IMR-90 (cell line): ENCODE data around the gene P3R3URF. TPM values are rescaled to one million over a fixed set of nuclear protein-coding genes. Genes with fewer than 3 reads are reported as not detected.

Source experiments
- ATAC-seq: fragments of 200-7000 bp; cut with Tn5 transposase; 2 replicates; pipeline ENCODE4 v1.9.1; 2020; ENCODE audit warnings: low read depth, mild to moderate bottlenecking, moderate library complexity
- BruUV-seq: library from RNA; stranded (reverse); fragments of 400-500 nt; replicated peaks from 2 replicates; lab custom pipeline; 2021; lab: Mats Ljungman, UMichigan
- CTCF ChIA-PET: fragments of 300-600 bp; formaldehyde crosslinking; extraction: SDS; loops from one replicate; lab custom pipeline; 2021; ENCODE audit warnings: antibody characterized with exemption; lab: Yijun Ruan, JAX
- POLR2A ChIA-PET: fragments of 300-600 bp; sonication (Branson Sonifier 250); formaldehyde crosslinking; loops from one replicate; lab custom pipeline; 2022; ENCODE audit warnings: antibody characterized with exemption; ENCODE audit not compliant: unreplicated experiment; lab: Charles Lee
- DNase-seq: peaks from one replicate; pipeline ENCODE4 v3.0.0; 2013
- H2AFZ ChIP-seq: replicated peaks from 2 replicates; pipeline ENCODE3; 2013; ENCODE audit warnings: low read length, mild to moderate bottlenecking; ENCODE audit not compliant: poor library complexity
- H2AK5ac ChIP-seq: 2 replicates; pipeline ENCODE4 v1.6.1; 2013; ENCODE audit warnings: low read depth, low read length, inconsistent platforms
- H2AK9ac ChIP-seq: replicated peaks from 2 replicates; pipeline ENCODE3; 2013; ENCODE audit warnings: mild to moderate bottlenecking, low read depth, low read length, moderate library complexity; ENCODE audit not compliant: poor library complexity
- H2BK120ac ChIP-seq: 2 replicates; pipeline ENCODE4 v1.6.1; 2013; ENCODE audit warnings: low read depth, low read length, inconsistent platforms
- H2BK15ac ChIP-seq: 3 replicates; pipeline ENCODE4 v1.6.1; 2013; ENCODE audit warnings: low read depth, low read length, inconsistent platforms
- H2BK20ac ChIP-seq: 2 replicates; pipeline ENCODE4 v1.6.1; 2013; ENCODE audit warnings: low read depth, mild to moderate bottlenecking, inconsistent platforms, low read length, moderate library complexity
- H2BK5ac ChIP-seq: 2 replicates; pipeline ENCODE4 v1.6.1; 2013; ENCODE audit warnings: mild to moderate bottlenecking, low read depth, low read length, inconsistent platforms; ENCODE audit not compliant: poor library complexity, severe bottlenecking
- H3K14ac ChIP-seq: replicated peaks from 2 replicates; pipeline ENCODE4 v1.6.1; 2013; ENCODE audit warnings: low read depth, low read length, inconsistent platforms
- H3K18ac ChIP-seq: 2 replicates; pipeline ENCODE4 v1.6.1; 2013; ENCODE audit warnings: low read depth, low read length, control low read depth
- H3K23ac ChIP-seq: 2 replicates; pipeline ENCODE4 v1.6.1; 2013; ENCODE audit warnings: low read depth, low read length, inconsistent platforms
- H3K27ac ChIP-seq: 2 replicates; pipeline ENCODE4 v1.5.1; 2013; ENCODE audit warnings: mild to moderate bottlenecking, control low read depth, low read length; ENCODE audit not compliant: insufficient read depth
- H3K27me3 ChIP-seq: 2 replicates; pipeline ENCODE4 v1.6.1; 2013; ENCODE audit warnings: low read length; ENCODE audit not compliant: control insufficient read depth, insufficient read depth
- H3K36me3 ChIP-seq: 2 replicates; pipeline ENCODE4 v1.6.1; 2013; ENCODE audit warnings: low read length, mixed read lengths; ENCODE audit not compliant: control insufficient read depth, insufficient read depth
- H3K4ac ChIP-seq: 2 replicates; pipeline ENCODE4 v1.6.1; 2013; ENCODE audit warnings: low read depth, low read length, inconsistent platforms
- H3K4me1 ChIP-seq: 2 replicates; pipeline ENCODE4 v1.6.1; 2013; ENCODE audit warnings: low read length, mixed read lengths; ENCODE audit not compliant: control insufficient read depth, insufficient read depth
- H3K4me2 ChIP-seq: 2 replicates; pipeline ENCODE4 v1.6.1; 2013; ENCODE audit warnings: low read depth, mild to moderate bottlenecking, control low read depth, low read length, moderate library complexity
- H3K4me3 ChIP-seq: 2 replicates; pipeline ENCODE4 v1.5.1; 2013; ENCODE audit warnings: low read depth, mild to moderate bottlenecking, control low read depth, low read length, moderate library complexity; ENCODE audit not compliant: insufficient read depth
- H3K56ac ChIP-seq: 2 replicates; pipeline ENCODE4 v1.6.1; 2013; ENCODE audit warnings: low read length, inconsistent platforms; ENCODE audit not compliant: insufficient read depth; ENCODE audit errors: extremely low read depth
- H3K79me1 ChIP-seq, 2 experiments: 2 replicates each; pipeline ENCODE4 v1.6.1; 2013; ENCODE audit warnings: low read length in 2 of 2, inconsistent platforms in 1 of 2, low read depth in 1 of 2
- H3K9ac ChIP-seq: 2 replicates; pipeline ENCODE4 v1.6.1; 2013; ENCODE audit warnings: low read depth, low read length, control low read depth
- H3K9me1 ChIP-seq: 2 replicates; pipeline ENCODE4 v1.6.1; 2013; ENCODE audit warnings: low read length, inconsistent platforms; ENCODE audit not compliant: insufficient read depth
- H3K9me3 ChIP-seq: 2 replicates; pipeline ENCODE4 v1.6.1; 2013; ENCODE audit warnings: low read length; ENCODE audit not compliant: control insufficient read depth, insufficient read depth
- H4K20me1 ChIP-seq: 2 replicates; pipeline ENCODE4 v1.6.1; 2013; ENCODE audit warnings: low read length, inconsistent platforms; ENCODE audit not compliant: insufficient read depth
- H4K5ac ChIP-seq: 2 replicates; pipeline ENCODE4 v1.6.1; 2013; ENCODE audit warnings: mild to moderate bottlenecking, low read depth, low read length, control low read depth
- H4K8ac ChIP-seq, 2 experiments: 2 replicates each; pipeline ENCODE4 v1.6.1; 2013; ENCODE audit warnings: low read depth in 2 of 2, low read length in 2 of 2, control low read depth in 1 of 2, inconsistent platforms in 1 of 2
- H4K91ac ChIP-seq: 2 replicates; pipeline ENCODE4 v1.6.1; 2013; ENCODE audit warnings: low read depth, low read length, inconsistent platforms; ENCODE audit not compliant: insufficient read depth
- MXI1 ChIP-seq: IDR thresholded peaks from 2 replicates; pipeline ENCODE4 v1.6.1; 2012; ENCODE audit warnings: low read depth, mild to moderate bottlenecking, low read length, moderate library complexity, borderline replicate concordance
- RCOR1 ChIP-seq: IDR thresholded peaks from 2 replicates; pipeline ENCODE4 v1.6.1; 2012; ENCODE audit warnings: mild to moderate bottlenecking, low read length, improper control_type of control experiment; ENCODE audit not compliant: insufficient replicate concordance
- WGBS, 2 experiments: methylation state at CpG; one replicate each; pipeline versions ENCODE4 v1.1.5 to v1.1.7; 2013; ENCODE audit warnings: missing lambda C conversion rate in 2 of 2; ENCODE audit not compliant: insufficient read length in 1 of 2; ENCODE audit errors: extremely low coverage in 2 of 2; 5-methylcytosine and 5-hydroxymethylcytosine counted together
- dilution Hi-C: fragments of 300-500 bp; cut with HindIII; formaldehyde crosslinking; loops from one replicate; pipeline ENCODE4 v1.14.3; 2018; ENCODE audit warnings: low sequenced_read_pairs; ENCODE audit not compliant: unreplicated experiment
- in situ Hi-C: fragments of 300-500 bp; cut with MboI; formaldehyde crosslinking; loops from 3 replicates; pipeline ENCODE4 v1.14.3; 2019; ENCODE audit warnings: low sequenced_read_pairs, inconsistent platforms, mixed read lengths
- intact Hi-C: fragments of 100-400 bp; cut with micrococcal nuclease; formaldehyde crosslinking; loops from 2 replicates; pipeline ENCODE4 v1.10.0; 2022
- polyA plus RNA-seq, 3 experiments: library from polyadenylated mRNA; depleted of rRNA; stranded (reverse); fragments of >200 nt; gene quantifications; 2 replicates each; pipeline ENCODE4 v1.2.3, GENCODE V29; 2012; ENCODE audit warnings: low replicate concordance in 1 of 3
- total RNA-seq: library from RNA; depleted of rRNA; stranded (reverse); fragments of >200 nt; gene quantifications from 2 replicates; pipeline ENCODE4 v1.2.3, GENCODE V29; 2012

The P3R3URF gene
- total and polyA plus RNA-seq, 2 of the 4 experiments (the other 2 are of a cell fraction), result not detected

- ChIA-PET CTCF (interaction anchor here (1.6 kb wide), 1 partner anchor 18 kb away, joined by 4 read pairs; no protein-coding TSS in a partner anchor), POLR2A (interaction anchor here (0.6 to 1.1 kb wide), 2 partner anchors 65 to 70 kb away, joined by 3 read pairs; partner anchors contain the start of gene PIK3R3)
- TF ChIP-seq MXI1, result no peak
- TF ChIP-seq RCOR1, result no peak
- H3K79me1 ChIP-seq, result peaks cover 14 to 45% of the 10 kb centered on the region in 2 experiments
- H4K20me1 ChIP-seq, result no peaks in the 10 kb centered on the region
- H2BK5ac ChIP-seq, result peak overlapping the region; percentile 47
- peak overlapping the region; percentile 98 for H4K91ac ChIP-seq
- peak overlapping the region; percentile 87 for H2AK5ac ChIP-seq
- peak overlapping the region; percentile 90 for H4K5ac ChIP-seq
- BruUV-seq, result no TSS peak
- peaks cover 22% of the 10 kb centered on the region for H3K36me3 ChIP-seq
- peak overlapping the region; percentile 42; the same call in 1 of the 3 replicates for H2BK15ac ChIP-seq
- peak overlapping the region; percentile 98 for H2AFZ ChIP-seq
- peak overlapping the region; percentile 52 for H3K18ac ChIP-seq
- H2BK20ac ChIP-seq, result peak overlapping the region; percentile 49; the same call in 1 of the 2 replicates
- H2BK120ac ChIP-seq, result peak overlapping the region; percentile 68
- peak overlapping the region; percentile 97 for H3K14ac ChIP-seq
- peak overlapping the region; percentile 93 for H3K4me2 ChIP-seq
- no peaks in the 10 kb centered on the region for H3K9me3 ChIP-seq
- WGBS, 2 experiments, result no CpG with 5 or more reads among the region's 9 CpGs
- peak overlapping the region; percentile 86 for H3K4ac ChIP-seq
- in situ Hi-C loops, result no loop called here
- dilution Hi-C loops, result loop anchor here (25.0 kb wide), 1 partner anchor 160 kb away; no protein-coding TSS in a partner anchor
- no peak for DNase-seq
- H2AK9ac ChIP-seq, result peak overlapping the region; percentile 100
- H3K23ac ChIP-seq, result peak overlapping the region; percentile 80
- peak; percentile 32 for ATAC-seq
- no peaks in the 10 kb centered on the region for H3K27me3 ChIP-seq
- peaks cover 4% of the 10 kb centered on the region; the same call in 1 of the 2 replicates for H3K4me1 ChIP-seq
- H3K4me3 ChIP-seq, result peak overlapping the region; percentile 72
- peak overlapping the region; percentile 81 for H3K9ac ChIP-seq
- intact Hi-C loops, result no loop called here
- peak overlapping the region; percentile 74 for H3K27ac ChIP-seq
- H3K9me1 ChIP-seq, result peaks cover 11% of the 10 kb centered on the region
- peak overlapping the region; percentile 95 to 98 for H4K8ac ChIP-seq
- peak overlapping the region; percentile 82; the same call in 1 of the 2 replicates for H3K56ac ChIP-seq
These were observed 21.3 kb upstream of the P3R3URF start for GRCh38 chr1:46197560-46197963.
